Mesothelial cell of epicardium (in vitro differentiated cells): ENCODE data around the gene KRTCAP2. TPM values are rescaled to one million over a fixed set of nuclear protein-coding genes. Genes with fewer than 3 reads are reported as not detected.

Experiments used
- DNase-seq, 2 experiments: peaks; one replicate each; pipeline ENCODE4 v3.0.0; 2021; ENCODE audit warnings: low spot score in 2 of 2; ENCODE audit not compliant: unreplicated experiment in 2 of 2
- H3K27ac Mint-ChIP-seq: 2 replicates; pipeline ENCODE4 v1.8.0; 2021; ENCODE audit warnings: mixed read lengths
- H3K27me3 Mint-ChIP-seq: 2 replicates; pipeline ENCODE4 v1.8.0; 2021; ENCODE audit warnings: low read depth, mixed read lengths
- H3K36me3 Mint-ChIP-seq: 2 replicates; pipeline ENCODE4 v1.8.0; 2021; ENCODE audit warnings: mixed read lengths
- H3K4me1 Mint-ChIP-seq: 2 replicates; pipeline ENCODE4 v1.8.0; 2021; ENCODE audit warnings: mixed read lengths
- H3K4me3 Mint-ChIP-seq: 2 replicates; pipeline ENCODE4 v1.8.0; 2021; ENCODE audit warnings: mild to moderate bottlenecking, moderate library complexity, mixed read lengths
- H3K9me3 Mint-ChIP-seq: 2 replicates; pipeline ENCODE4 v1.8.0; 2021; ENCODE audit warnings: mixed read lengths
- CTCF ChIP-seq: fragments of 200-600 bp; sonication (generic); IDR thresholded peaks from one replicate; pipeline ENCODE4 v1.5.0; 2021; ENCODE audit warnings: antibody characterized with exemption; ENCODE audit not compliant: unreplicated experiment
- total RNA-seq: library from RNA; stranded (reverse); gene quantifications from 3 replicates; pipeline ENCODE4 v1.2.1, GENCODE V29; 2021

Gene KRTCAP2
- total RNA-seq, 1 donor from 2014 or later: 120 TPM

GRCh38 chr1:155173478-155174323 lies 597 bp upstream of the KRTCAP2 start, which contains the start of gene TRIM46:
TSS of gene TRIM46 (plus strand) at chr1:155173849. CDS start at chr1:155173967, 118 bp downstream.
- H3K27me3 Mint-ChIP-seq: peaks cover 11% of the 10 kb centered on the region
- peak within 1 kb of the TSS; percentile 99 for H3K4me3 Mint-ChIP-seq
- H3K9me3 Mint-ChIP-seq: no peaks in the 10 kb centered on the region

GRCh38 chr1:155171836-155172731 lies 1.0 kb downstream of the KRTCAP2 start:
- peak in 1 of 2 experiments; percentile 48 for DNase-seq
- peaks cover 11% of the 10 kb centered on the region for H3K27me3 Mint-ChIP-seq
- peak overlapping the region; percentile 99 for H3K4me3 Mint-ChIP-seq
- peak overlapping the region; percentile 99 for H3K27ac Mint-ChIP-seq
- H3K36me3 Mint-ChIP-seq: peaks cover 8% of the 10 kb centered on the region
- H3K4me1 Mint-ChIP-seq: peaks cover 32% of the 10 kb centered on the region
- TF ChIP-seq CTCF: no peak
- H3K9me3 Mint-ChIP-seq: no peaks in the 10 kb centered on the region

More at GRCh38 chr1:155173478-155174323, 597 bp upstream of the KRTCAP2 start, which contains the start of gene TRIM46:
- H3K36me3 Mint-ChIP-seq: peaks cover 8% of the 10 kb centered on the region
- H3K27ac Mint-ChIP-seq: peak within 1 kb of the TSS; percentile 99
- peak in 1 of 2 experiments; percentile 49 for DNase-seq
- H3K4me1 Mint-ChIP-seq: peaks cover 26% of the 10 kb centered on the region
- no peak for TF ChIP-seq CTCF

GRCh38 chr1:155170806-155171205 lies 2.3 kb downstream of the KRTCAP2 start:
- peak in 1 of 2 experiments; percentile 3 for DNase-seq
- no peak overlapping the region for H3K4me3 Mint-ChIP-seq
- peaks cover 8% of the 10 kb centered on the region for H3K36me3 Mint-ChIP-seq
- H3K4me1 Mint-ChIP-seq: peaks cover 32% of the 10 kb centered on the region
- no peak overlapping the region for H3K27ac Mint-ChIP-seq
- H3K27me3 Mint-ChIP-seq: peaks cover 11% of the 10 kb centered on the region
- no peak for TF ChIP-seq CTCF
- H3K9me3 Mint-ChIP-seq: no peaks in the 10 kb centered on the region

GRCh38 chr1:155170101-155170785 lies 2.9 kb downstream of the KRTCAP2 start:
- Mint-ChIP-seq H3K4me1 (peaks cover 32% of the 10 kb centered on the region), H3K27ac (no peak overlapping the region), H3K27me3 (peaks cover 11% of the 10 kb centered on the region), H3K36me3 (peaks cover 8% of the 10 kb centered on the region), H3K9me3 (no peaks in the 10 kb centered on the region), H3K4me3 (no peak overlapping the region)
- no peak for TF ChIP-seq CTCF
- no peak for DNase-seq

- H3K9me3 Mint-ChIP-seq: no peaks in the 10 kb centered on the region
- H3K27me3 Mint-ChIP-seq: peaks cover 6% of the 10 kb centered on the region
- H3K36me3 Mint-ChIP-seq: peaks cover 8% of the 10 kb centered on the region
- TF ChIP-seq CTCF: no peak
- H3K27ac Mint-ChIP-seq: no peak overlapping the region
- peaks cover 27% of the 10 kb centered on the region for H3K4me1 Mint-ChIP-seq
- no peak overlapping the region for H3K4me3 Mint-ChIP-seq
- no peak for DNase-seq
Measured at GRCh38 chr1:155169541-155169940, 3.6 kb downstream of the KRTCAP2 start.
